Right ventricle myocardium superior (tissue), 1 donor: ENCODE data around the gene ERLIN1. TPM values are rescaled to one million over a fixed set of nuclear protein-coding genes. Genes with fewer than 3 reads are reported as not detected.

ENCODE experiments used
- ATAC-seq: fragments of 200-7000 bp; cut with Tn5 transposase; one replicate; pipeline ENCODE4 v1.9.1; 2020; ENCODE audit warnings: mild to moderate bottlenecking; ENCODE audit not compliant: poor library complexity
- DNase-seq: peaks from one replicate; pipeline ENCODE4 v3.0.0-alpha.2; 2020
- intact Hi-C: fragments of 100-400 bp; cut with DNase I; formaldehyde crosslinking; loops from one replicate; pipeline ENCODE4 v1.11.2; 2022
- total RNA-seq: library from RNA; stranded (reverse); fragmentation: NEBNext Ultra II Directional; extraction: Animal tissue kit (Norgen Biotek cat#: 25700); gene quantifications from one replicate; pipeline ENCODE4 v1.2.1, GENCODE V29; 2021
- donor health status: DM: no; HTN: yes; CAD: no; lungs with severe emphysema.

The ERLIN1 gene
- total RNA-seq, 1 donor from 2014 or later: 6.9 TPM

DNA sequence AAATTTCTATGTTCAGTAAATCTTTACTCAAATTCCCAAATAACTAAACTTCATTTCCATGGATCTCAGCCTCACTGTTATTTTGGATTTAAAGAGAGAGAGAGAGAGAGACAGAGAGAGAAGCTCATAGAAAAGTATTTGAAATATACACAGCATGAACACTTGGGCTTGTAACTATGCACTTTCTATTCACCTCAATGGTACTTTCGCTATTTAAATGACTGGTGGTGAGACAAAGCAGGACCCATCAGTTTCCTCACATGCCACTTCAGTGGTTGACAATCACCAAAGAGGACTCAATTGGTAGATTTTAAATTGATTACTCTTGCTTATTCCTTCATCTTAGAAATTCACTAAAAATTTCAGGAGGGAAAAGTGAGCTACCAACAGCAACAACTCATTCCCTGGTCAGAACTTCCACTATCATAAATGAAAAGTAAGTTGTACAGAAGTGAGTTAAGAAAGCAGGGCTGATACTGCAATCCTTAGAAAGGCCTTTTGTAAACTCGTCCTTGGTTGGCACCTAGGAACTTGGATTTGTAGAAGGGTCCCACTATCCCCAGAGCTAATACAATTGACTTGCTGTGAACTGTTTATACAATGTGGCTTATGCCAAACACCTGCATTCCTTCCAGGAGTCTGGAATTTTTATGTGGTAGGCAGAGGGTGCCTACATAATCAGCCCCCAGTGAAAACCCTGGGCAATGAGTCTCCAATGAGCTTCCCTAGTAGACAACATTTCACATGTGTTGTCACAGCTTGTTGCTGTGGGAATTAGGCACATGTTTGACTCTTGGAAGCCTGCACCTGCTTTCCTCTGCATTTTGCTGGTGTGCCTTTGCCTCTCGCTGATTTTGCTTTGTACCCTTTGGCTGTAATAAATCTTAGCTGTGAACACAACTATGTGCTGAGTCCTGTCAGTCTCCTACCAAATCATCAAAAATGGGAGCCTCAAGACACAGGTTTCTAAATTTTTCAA, 10.8 kb downstream of the ERLIN1 start:
- DNase-seq (no peak), ATAC-seq (no peak)
- intact Hi-C loops: no loop called here

DNA sequence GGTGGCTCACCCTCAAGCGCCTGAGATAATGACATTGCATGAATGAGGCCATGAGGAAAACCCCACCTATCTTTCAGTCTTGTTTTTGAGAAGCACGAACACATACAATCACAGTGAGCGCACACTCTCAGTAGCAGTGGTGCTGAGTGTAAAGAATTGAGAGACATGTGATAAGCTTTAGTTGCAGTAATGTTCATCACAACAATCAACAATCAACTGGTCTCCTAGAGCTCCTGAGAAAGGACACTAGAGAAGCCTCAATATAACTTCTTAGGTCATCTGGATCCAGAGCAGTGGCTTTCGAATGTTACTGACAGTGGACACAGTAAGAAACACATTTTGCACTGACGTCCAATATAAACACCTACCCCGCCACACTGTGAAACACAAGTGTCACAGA, 12.8 kb downstream of the ERLIN1 start:
- DNase-seq: no peak
- intact Hi-C loops: no loop called here

DNA sequence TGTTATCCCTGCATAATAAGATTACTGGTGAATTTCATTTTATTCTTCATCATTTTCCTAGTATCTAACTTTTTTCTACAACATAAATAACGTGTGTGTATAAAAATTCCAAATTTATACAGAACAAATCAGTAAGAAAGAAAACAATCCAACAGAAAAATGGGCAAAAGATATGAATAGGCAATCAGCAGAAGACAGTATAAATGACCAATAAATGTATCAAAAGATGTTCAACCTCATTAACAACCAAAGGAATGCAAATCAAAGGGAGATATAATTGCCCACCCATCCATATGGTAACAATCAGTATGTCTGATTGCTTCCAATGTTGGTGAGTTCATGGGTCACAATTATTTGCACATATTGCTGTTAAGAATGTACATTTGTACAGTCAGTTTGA, 13.5 kb downstream of the ERLIN1 start:
- no peak for DNase-seq
- ATAC-seq: no peak
- intact Hi-C loops: no loop called here

More for the DNA sequence above, 12.8 kb downstream of the ERLIN1 start:
- no peak for ATAC-seq

DNA sequence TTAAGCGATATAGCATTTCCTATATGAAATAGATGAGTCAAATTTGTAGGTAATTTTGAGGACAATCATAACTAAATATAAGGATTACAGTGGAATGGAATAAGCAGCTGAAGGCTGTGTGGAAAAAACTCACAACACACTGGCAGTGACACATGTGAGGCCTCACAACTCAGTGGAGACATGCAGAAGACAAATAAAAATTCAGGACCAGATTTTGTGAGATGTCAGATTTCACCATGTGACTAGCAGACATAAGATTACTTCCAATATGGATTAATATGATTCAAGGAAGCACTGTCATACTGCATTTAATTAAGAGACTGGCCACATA, 17.6 kb downstream of the ERLIN1 start:
- ATAC-seq: no peak

DNA sequence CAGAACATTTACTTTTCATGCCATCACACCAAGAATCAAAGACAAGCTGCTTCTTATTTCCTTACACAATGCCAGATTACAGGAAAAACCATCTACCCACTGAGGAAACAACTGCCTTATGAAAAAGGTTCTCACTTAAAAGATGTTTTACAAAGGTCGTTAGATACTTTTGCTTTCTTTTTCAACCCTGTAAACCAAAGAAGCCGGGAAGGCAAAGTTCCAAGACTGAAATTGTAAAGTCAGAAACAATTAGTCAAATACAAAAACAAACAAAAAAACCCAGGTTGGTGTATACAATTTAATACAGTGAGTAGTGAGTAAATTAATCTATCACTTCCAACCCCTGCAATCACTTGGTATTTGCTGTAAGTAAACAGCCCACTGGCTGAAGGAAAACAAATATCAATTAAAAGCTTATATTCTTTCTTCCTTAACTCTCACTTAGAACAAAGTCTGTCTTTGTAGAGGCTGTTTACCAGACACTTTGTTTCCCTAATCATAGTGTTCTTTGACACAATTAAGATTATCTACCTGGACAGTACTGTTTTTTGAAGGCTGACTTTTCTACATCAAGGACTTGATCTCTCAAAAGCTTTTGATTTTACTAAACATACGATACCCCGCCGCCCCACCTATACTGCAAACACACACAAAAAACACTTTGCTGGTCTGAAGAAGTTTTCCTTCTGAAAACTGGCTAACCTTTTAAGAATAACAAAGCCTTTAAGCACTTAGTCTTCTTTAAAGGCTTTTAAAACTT, 18.1 kb downstream of the ERLIN1 start:
- ATAC-seq (no peak), DNase-seq (no peak)
- intact Hi-C loops: no loop called here

More for the DNA sequence above, 17.6 kb downstream of the ERLIN1 start:
- DNase-seq: no peak
- intact Hi-C loops: no loop called here

DNA sequence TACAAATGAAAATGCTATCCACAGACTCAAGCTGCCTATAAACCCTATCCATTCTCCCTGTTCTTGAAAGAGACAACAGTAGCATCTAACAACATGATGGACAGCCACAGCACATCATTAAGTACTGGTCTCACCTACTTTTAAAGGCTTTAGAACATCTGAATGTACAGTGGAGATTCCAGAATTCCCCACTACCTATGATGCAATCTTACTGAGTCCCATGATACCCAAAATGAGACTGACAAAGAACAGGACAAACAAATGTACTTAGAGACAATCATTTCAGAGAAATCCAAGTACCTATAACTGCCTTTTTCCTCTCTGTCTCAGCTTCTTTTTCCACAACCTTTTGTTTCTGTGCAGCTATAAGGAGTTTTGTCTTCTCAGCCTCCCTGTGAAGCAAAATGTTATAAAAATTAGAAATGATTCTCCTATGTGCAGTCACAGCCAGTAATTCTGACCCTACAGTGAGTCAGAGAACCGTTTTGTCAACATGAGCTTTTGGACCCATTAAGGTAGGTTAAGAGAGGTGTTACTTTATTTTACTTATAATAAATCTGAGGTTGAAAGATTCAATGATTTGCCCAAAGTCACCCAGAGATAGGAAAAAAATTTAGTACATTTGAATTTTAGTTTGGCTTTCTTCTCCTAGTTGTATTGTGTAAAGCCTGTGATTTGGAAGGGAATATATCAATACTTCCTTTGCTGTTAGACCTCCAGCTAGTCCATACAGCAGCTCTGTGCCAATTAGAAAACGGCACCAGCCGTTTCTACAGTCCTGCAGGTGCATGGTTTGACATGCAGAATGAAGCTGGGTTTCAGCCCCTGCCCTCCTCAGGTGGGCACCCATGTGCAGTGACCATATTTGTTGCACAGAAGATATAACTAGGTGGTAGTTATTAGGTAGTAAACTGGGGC, 21.9 kb downstream of the ERLIN1 start:
- DNase-seq: no peak
- no peak for ATAC-seq
- intact Hi-C loops: no loop called here

DNA sequence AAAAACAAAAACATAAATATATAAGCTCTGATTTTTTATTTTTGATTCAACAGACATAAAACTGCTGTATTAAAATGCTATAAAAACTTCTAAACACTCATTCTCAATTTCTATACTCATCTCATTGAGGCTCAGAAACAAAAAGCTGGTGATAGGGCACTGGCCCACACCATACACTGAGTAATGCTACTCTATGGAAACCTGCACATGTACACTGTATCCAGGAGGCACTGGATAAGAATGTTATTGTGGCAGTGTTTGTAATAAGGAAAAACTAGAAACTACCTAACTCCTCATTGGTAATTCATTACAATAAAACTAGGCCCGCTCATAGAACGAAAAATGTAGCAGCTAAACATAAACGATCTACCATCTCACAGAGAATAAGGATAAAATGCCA, 23.1 kb downstream of the ERLIN1 start:
- no peak for ATAC-seq
- no peak for DNase-seq
- intact Hi-C loops: no loop called here

DNA sequence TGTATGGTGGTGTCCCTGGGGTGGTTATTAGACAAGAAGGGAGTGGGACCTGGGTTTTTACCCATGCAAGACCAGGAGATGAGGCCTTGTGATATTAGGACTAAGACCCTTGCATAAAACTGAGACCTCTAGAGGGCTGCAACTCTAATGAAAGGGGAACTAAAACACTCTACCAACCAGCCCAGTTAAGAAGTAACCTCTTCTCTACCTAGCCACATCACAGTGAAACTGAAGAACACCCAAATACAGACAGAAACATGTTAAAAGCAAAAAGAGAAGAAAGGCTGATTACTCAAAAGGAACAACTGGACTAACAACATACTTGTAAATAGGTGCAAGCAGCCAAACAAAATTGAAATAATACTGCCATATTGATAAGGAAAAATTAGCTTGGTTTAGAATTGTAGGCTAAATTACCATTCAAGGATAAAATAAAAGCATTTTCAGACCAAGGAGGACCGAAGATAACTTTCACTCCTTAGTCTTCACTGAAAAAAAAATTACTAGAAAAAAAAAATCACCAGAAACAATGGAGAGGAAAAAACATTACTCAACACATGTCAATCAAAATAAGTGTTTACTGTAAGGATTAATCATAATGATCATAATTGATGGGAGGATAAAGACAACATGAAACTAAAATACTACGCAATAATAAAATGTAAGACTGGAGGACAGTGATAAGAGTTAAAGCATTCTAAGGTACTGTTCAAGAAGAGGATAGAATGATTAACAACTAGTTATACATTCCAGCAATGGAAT, 27.6 kb downstream of the ERLIN1 start:
- DNase-seq: no peak
- no peak for ATAC-seq
- intact Hi-C loops: no loop called here

DNA sequence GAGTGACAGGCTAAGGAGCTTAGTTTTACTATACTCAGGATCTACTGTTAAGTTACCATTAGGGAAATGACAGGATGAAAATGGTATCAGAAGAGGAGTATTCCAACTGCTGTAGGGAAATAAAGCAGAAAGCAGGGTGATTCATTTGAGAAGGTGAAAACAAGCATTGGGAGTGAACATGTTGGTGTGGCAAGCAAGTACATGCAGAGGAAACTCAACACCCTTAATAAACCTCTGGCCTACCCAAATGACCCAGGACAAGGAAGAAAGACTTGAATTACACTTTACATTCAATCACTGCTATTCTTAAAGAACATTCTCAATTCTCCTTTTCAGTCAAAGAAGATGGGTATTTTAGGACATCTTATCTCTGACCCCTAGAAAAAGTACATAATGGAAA, 28.7 kb downstream of the ERLIN1 start:
- no peak for ATAC-seq
- DNase-seq: no peak
- intact Hi-C loops: no loop called here

DNA sequence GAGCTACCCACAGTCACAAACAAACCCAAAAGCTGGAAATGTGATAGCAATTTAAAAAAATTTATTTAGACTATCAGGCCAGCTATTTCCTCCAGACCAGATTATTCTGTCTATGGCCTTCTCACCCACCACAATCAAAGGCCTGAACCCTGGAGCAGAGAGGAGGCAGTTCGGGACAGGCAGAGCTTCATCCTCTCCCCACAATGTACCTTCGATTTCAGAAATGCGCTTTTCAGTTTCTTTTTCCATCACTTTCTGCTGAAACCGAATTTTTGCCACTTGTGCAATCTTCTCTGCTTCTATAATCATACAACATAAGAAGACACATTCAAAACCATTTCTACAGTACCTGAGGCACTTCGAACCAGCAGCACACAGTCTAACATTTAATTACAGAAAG, 29.9 kb downstream of the ERLIN1 start:
- intact Hi-C loops: no loop called here
- DNase-seq (no peak), ATAC-seq (no peak)

DNA sequence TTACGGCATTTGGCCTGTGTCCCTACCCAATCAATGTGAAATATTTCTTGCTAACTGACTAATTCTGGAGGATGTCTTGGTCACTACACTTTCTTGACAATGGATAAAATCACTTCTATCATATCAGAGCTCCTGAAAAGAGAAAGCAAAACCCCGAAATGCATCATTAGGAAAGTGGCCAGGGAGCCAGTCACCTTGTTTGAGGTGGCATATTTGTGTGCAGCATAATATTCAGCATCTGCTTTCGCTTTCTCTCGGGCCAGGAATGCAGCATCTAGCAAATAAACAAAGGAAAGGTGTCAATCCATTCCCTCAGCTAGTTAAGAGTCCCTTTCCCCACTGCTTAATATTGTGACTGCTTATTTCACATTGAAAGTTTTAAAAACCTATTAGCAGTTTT, 31.2 kb downstream of the ERLIN1 start:
- intact Hi-C loops: no loop called here
- no peak for ATAC-seq

DNA sequence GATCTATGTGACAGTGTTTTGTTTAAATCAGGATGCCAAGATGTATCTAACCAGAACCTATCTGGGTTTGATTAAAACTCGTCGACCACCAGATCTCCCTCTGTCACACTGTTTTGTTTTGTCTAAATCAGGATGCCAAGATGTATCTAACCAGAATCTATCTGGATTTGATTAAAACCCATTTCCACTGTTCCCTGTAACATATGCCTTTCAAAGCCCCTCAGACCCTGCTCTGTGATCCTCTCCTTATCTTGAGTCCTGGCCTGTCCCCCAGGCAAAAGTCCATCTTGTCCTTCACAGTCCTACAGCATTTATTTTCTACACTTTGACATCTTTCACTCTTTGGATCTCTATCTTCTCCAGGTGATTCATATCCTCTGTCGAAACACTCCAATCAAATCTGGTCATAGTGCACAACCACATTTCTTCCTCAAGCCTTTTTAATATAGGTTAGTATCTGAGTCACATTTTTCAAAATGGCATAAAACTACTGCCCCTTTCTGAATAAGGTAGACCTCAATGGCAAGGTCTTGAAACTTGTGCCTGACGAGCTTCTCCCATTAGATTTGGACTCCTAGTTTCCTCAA, 32.5 kb downstream of the ERLIN1 start:
- no peak for DNase-seq
- ATAC-seq: no peak
- intact Hi-C loops: no loop called here

More for the DNA sequence above, 31.2 kb downstream of the ERLIN1 start:
- DNase-seq: no peak

DNA sequence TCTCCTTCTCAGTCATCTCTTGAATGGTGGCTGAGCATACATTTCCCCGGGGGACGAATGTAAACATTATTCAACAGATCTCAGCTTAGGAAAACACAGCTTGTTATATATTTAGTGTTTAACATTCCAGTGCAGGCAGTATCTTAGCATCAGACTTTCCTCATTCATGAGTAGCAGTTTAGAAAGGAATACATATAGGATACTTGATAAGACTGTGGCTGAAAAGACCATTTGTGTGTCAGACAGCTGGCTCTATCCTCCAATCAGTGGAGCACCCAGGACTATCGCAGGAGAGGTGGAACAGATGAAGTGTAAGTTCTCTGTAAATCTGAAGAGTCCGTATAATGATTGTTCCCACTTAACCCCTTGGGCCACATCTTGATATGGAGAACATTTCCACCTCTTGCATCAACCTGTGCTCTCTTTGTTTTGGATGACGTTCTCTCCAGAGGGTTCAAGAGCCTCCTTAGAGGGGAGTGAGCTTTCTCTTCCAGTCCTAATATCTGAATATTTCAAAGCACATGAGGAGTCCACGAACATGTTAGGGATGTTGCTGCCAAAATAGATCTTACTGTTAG, 34.0 kb downstream of the ERLIN1 start:
- DNase-seq (no peak), ATAC-seq (no peak)
- intact Hi-C loops: no loop called here

DNA sequence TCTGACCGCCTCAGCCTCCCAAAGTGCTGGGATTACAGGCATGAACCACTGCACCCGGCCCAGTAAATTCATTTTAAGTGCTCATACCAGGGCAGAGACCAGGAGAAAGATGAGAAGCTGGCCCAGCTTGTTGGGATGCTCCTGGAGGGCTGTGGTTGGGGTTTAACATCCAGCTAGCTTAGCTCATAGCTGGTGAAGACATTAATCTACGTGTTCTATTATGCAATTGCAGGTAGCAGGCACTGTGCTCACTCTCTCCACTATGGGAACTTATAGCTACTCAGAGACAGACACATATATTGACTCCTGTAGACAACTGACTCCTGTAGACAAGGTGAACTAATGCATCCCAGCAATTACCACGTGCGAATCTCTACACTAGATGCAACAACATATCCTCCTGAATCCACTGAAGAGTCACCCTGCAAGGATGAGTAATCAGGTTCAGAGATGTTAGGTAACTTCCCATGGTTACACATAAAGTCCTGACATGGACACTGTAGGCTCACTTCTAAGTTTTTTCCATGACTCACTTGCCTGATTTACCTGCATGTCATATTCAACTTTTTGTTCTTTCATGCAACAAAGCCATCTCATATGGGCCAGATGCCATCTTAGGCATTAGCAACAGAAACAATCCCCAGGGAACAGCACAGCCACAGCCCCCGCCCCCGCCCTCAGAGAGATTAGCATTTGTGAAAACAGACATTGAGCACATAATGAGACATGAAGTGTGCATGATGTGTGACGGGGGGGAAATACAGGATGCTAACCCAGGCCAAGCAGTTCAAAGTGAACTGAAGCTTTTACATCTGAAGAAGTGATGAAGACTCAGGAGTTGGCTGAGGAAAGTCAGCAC, 37.2 kb downstream of the ERLIN1 start:
- ATAC-seq (no peak), DNase-seq (no peak)
- intact Hi-C loops: no loop called here

DNA sequence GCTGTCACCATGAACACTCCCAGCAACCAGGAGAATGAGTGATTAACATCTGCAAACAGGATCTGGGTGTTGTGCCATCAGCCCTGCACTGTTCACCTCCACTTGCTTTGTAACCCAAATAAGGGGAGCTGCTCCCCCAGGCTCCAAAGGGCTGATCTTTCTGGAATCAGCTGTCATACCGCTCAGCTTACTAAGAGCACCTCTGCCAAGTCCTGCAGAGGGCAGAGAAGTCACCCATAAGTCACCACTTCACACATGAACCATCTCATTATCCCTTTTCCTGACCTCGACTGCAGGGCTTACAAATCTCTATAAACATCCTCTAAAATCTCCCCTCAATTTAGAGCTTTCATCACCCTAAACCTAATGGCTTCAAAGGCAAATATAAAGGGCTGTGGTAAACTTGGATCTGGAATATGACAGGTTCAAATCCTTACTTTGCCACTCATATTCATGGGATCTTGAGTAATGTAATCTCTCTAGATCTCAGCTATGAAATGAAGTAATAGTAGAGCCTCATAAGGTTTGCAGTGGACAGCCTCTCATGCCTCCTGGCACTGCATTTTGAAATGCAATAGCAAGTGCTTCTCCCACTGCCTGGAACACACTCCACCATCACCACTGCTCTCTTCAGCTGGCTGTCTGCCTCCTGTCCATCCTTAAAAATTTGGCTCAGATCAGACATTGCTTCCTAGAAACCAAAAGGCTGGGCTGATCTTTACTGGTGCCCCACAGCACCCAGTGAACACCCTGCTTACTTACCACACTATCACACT, 38.8 kb downstream of the ERLIN1 start:
- no peak for ATAC-seq
- DNase-seq: no peak

DNA sequence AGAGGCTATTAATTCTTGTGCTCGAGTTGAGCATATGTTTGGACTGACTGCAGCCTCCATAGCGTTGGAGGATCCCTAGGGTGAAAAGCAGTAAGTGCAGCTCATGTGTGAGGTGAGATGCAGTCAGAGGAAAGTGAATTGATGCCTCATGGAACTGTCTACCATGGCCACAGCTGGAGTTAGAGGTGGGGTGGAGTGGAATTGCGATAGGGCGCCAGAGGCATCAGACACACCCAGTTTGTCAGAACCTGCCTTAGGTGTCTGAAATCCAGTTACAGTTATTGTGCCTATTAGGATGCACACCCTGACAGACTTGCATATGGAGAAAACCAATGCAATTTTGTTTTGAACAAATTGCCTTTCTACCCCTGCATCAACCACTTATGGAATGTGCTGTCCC, 39.4 kb downstream of the ERLIN1 start:
- DNase-seq (no peak), ATAC-seq (no peak)
- intact Hi-C loops: no loop called here

More for the DNA sequence above, 38.8 kb downstream of the ERLIN1 start:
- intact Hi-C loops: no loop called here
